GM12878 (cell line): ENCODE measurements around the gene MYO10. TPM values are rescaled to one million over a fixed set of nuclear protein-coding genes. Genes with fewer than 3 reads are reported as not detected.

ENCODE experiments used
- ATAC-seq: fragments of 200-7000 bp; cut with Tn5 transposase; 3 replicates; pipeline ENCODE4 v1.9.1; 2020; ENCODE audit warnings: mild to moderate bottlenecking, moderate library complexity
- BruUV-seq: library from RNA; stranded (reverse); fragments of 400-500 nt; replicated peaks from 2 replicates; lab custom pipeline; 2021; lab: Mats Ljungman, UMichigan
- CTCF ChIA-PET: fragments of 300-600 bp; sonication (Branson Sonifier 250); formaldehyde crosslinking; extraction: SDS; loops from one replicate; lab custom pipeline; 2021; ENCODE audit warnings: inconsistent platforms; lab: Yijun Ruan, JAX
- POLR2A ChIA-PET: fragments of 350-600 bp; formaldehyde crosslinking; extraction: SDS; loops from one replicate; lab custom pipeline; 2021; ENCODE audit warnings: inconsistent platforms; lab: Charles Lee
- RAD21 ChIA-PET: fragments of 300-600 bp; sonication (Branson Sonifier 250); formaldehyde crosslinking; loops from one replicate; lab custom pipeline; 2023; ENCODE audit warnings: antibody characterized with exemption; ENCODE audit not compliant: unreplicated experiment; lab: Charles Lee
- SMC1A ChIA-PET: fragments of 300-600 bp; sonication (Branson Sonifier 250); formaldehyde crosslinking; loops from one replicate; lab custom pipeline; 2023; ENCODE audit not compliant: unreplicated experiment, uncharacterized antibody; lab: Charles Lee
- DNase-seq: peaks from one replicate; pipeline ENCODE4 v3.0.0-alpha.2; 2011; ENCODE audit warnings: low read depth, low spot score
- FAIRE-seq: peaks from 3 replicates; lab custom pipeline; 2011; peaks lifted over from hg19 to GRCh38; lab: Jason Lieb, UNC
- H2AFZ ChIP-seq: 2 replicates; pipeline ENCODE4 v1.6.0; 2011; ENCODE audit warnings: low read depth, low read length, control low read depth; ENCODE audit not compliant: control insufficient read depth
- H3K27ac ChIP-seq: 2 replicates; pipeline ENCODE4 v1.5.1; 2011; ENCODE audit warnings: control low read depth; ENCODE audit not compliant: control insufficient read depth, insufficient read depth
- H3K27me3 ChIP-seq, 2 experiments: replicated peaks in 1 of 2; 2 replicates each; pipeline versions ENCODE4 v1.6.0 to v1.6.1; 2011; ENCODE audit warnings: low read length in 1 of 2; ENCODE audit not compliant: control insufficient read depth in 2 of 2, insufficient read depth in 2 of 2
- H3K36me3 ChIP-seq, 2 experiments: 2 replicates each; pipeline ENCODE4 v1.5.1; 2011; ENCODE audit warnings: low read length in 1 of 2; ENCODE audit not compliant: control insufficient read depth in 2 of 2, insufficient read depth in 2 of 2
- H3K4me1 ChIP-seq: 2 replicates; pipeline ENCODE4 v1.6.1; 2011; ENCODE audit warnings: mild to moderate bottlenecking, low read length, moderate library complexity, mixed read lengths; ENCODE audit not compliant: control insufficient read depth, insufficient read depth
- H3K4me2 ChIP-seq: 2 replicates; pipeline ENCODE4 v1.6.0; 2011; ENCODE audit warnings: control low read depth; ENCODE audit not compliant: control insufficient read depth, insufficient read depth
- H3K4me3 ChIP-seq: fragments of 200-600 bp; sonication (generic); 2 replicates; pipeline ENCODE4 v1.5.1; 2016
- H3K79me2 ChIP-seq: 2 replicates; pipeline ENCODE4 v1.6.0; 2011; ENCODE audit warnings: low read length; ENCODE audit not compliant: control insufficient read depth, insufficient read depth
- H3K9ac ChIP-seq: 2 replicates; pipeline ENCODE4 v1.8.0; 2011; ENCODE audit warnings: low read length, control low read depth, mixed read lengths; ENCODE audit not compliant: control insufficient read depth, insufficient read depth
- H3K9me3 ChIP-seq: replicated peaks from 3 replicates; pipeline ENCODE4 v1.5.1; 2011; ENCODE audit warnings: mild to moderate bottlenecking, low read length; ENCODE audit not compliant: control insufficient read depth, insufficient read depth
- H4K20me1 ChIP-seq: 2 replicates; pipeline ENCODE4 v1.6.0; 2011; ENCODE audit not compliant: control insufficient read depth, insufficient read depth
- HDAC2 ChIP-seq: fragments of 200-600 bp; sonication (generic); IDR thresholded peaks from 2 replicates; pipeline ENCODE4 v1.6.1; 2017
- LARP7 ChIP-seq: fragments of 450-650 bp; IDR thresholded peaks from 2 replicates; pipeline ENCODE4 v1.6.1; 2017; ENCODE audit warnings: mild to moderate bottlenecking
- NR2F1 ChIP-seq: fragments of 450-650 bp; conservative IDR thresholded peaks from 2 replicates; pipeline ENCODE4 v1.6.1; 2017; ENCODE audit warnings: mild to moderate bottlenecking
- PAX5 ChIP-seq: IDR thresholded peaks from 2 replicates; pipeline ENCODE4 v1.6.1; 2011; ENCODE audit warnings: low read depth, low read length, borderline replicate concordance
- SREBF1 ChIP-seq: IDR thresholded peaks from 2 replicates; pipeline ENCODE4 v1.6.1; 2012; ENCODE audit warnings: mild to moderate bottlenecking, low read length
- TCF3 ChIP-seq: IDR thresholded peaks from 2 replicates; pipeline ENCODE4 v1.6.1; 2012; ENCODE audit warnings: low read depth, mild to moderate bottlenecking, low read length, borderline replicate concordance; ENCODE audit not compliant: insufficient read depth
- TCF7 ChIP-seq: IDR thresholded peaks from 2 replicates; pipeline ENCODE4 v1.6.1; 2014; ENCODE audit warnings: antibody characterized with exemption, borderline replicate concordance
- ZNF687 ChIP-seq: fragments of 450-650 bp; IDR thresholded peaks from 2 replicates; pipeline ENCODE4 v1.6.1; 2017; ENCODE audit warnings: mild to moderate bottlenecking, moderate library complexity
- whole genome bisulfite sequencing: methylation state at CpG from one replicate; pipeline ENCODE4 v1.1.6; 2016; ENCODE audit warnings: low lambda C conversion rate; ENCODE audit not compliant: insufficient replicate concordance, insufficient coverage; ENCODE audit errors: missing lambda C conversion rate; 5-methylcytosine and 5-hydroxymethylcytosine counted together
- in situ Hi-C: fragments of 300-500 bp; cut with MboI; formaldehyde crosslinking; loops from 9 replicates; pipeline ENCODE4 v1.14.3; 2018; ENCODE audit warnings: mixed read lengths
- intact Hi-C: fragments of 100-400 bp; cut with micrococcal nuclease; formaldehyde crosslinking; loops from one replicate; pipeline ENCODE4 v1.14.2; 2022; ENCODE audit not compliant: unreplicated experiment
- polyA plus RNA-seq, 11 experiments: library from polyadenylated mRNA; depleted of rRNA in 4 of 11; unstranded in 6 of 11; stranded (reverse) in 5 of 11; fragments of >200 nt; fragmentation: Nextera tagmentation in 4 of 11; fragmentation: Illumina TruSeq in 1 of 11; extraction: Ambion mirVana in 4 of 11; extraction: Trizol in 1 of 11; gene quantifications; 1 replicate in 1 of 11; 2 replicates in 10 of 11; pipeline versions ENCODE4 v1.2.1 to v1.2.3, GENCODE V29; 2011 to 2016; ENCODE audit warnings: inconsistent platforms in 2 of 11, missing spikeins in 2 of 11, low read depth in 1 of 11
- total RNA-seq, 4 experiments: library from RNA; depleted of rRNA in 3 of 4; stranded (reverse); fragments of >200 nt in 3 of 4; fragmentation: Illumina TruSeq in 1 of 4; extraction: Trizol in 1 of 4; gene quantifications; 2 replicates each; pipeline versions ENCODE4 v1.2.1 to v1.2.3, GENCODE V29; 2013 to 2021

MYO10 gene
- total and polyA plus RNA-seq, 10 of the 15 experiments (the other 5 are each of a cell fraction or from before 2014, with no cell fraction given) = 0.02 to 0.77 (median 0.17) TPM

GRCh38 chr5:16784088-16784487, 152.0 kb downstream of the MYO10 start:
- POLR2A ChIA-PET = no interaction called here
- FAIRE-seq = no peak
- WGBS = 10% methylated on average over 9 of the region's 9 CpGs
- RAD21 ChIA-PET = no interaction called here
- ATAC-seq = no peak
- TF ChIP-seq TCF3 = no peak
- no TSS peak for BruUV-seq
- H3K36me3 ChIP-seq = no peaks in the 10 kb centered on the region
- H3K9ac ChIP-seq = no peak overlapping the region
- H2AFZ ChIP-seq = no peak overlapping the region
- no peaks in the 10 kb centered on the region for H4K20me1 ChIP-seq
- no peaks in the 10 kb centered on the region for H3K27me3 ChIP-seq
- H3K4me2 ChIP-seq = peak overlapping the region; percentile 69; the same call in 1 of the 2 replicates
- SMC1A ChIA-PET = no interaction called here
- CTCF ChIA-PET = interaction anchor here (0.9 to 1.6 kb wide), 2 partner anchors 294 to 349 kb away, joined by 3 to 4 read pairs; no protein-coding TSS in a partner anchor
- in situ Hi-C loops = loop anchor here (25.0 kb wide), 1 partner anchor 1528 kb away; no protein-coding TSS in a partner anchor
- no peak for DNase-seq
- H3K79me2 ChIP-seq = no peaks in the 10 kb centered on the region
- H3K9me3 ChIP-seq = no peaks in the 10 kb centered on the region; the same call in 1 of the 3 replicates
- no peak overlapping the region for H3K4me3 ChIP-seq
- H3K4me1 ChIP-seq = peaks cover 10% of the 10 kb centered on the region
- no peak overlapping the region for H3K27ac ChIP-seq
- intact Hi-C loops = no loop called here

DNA sequence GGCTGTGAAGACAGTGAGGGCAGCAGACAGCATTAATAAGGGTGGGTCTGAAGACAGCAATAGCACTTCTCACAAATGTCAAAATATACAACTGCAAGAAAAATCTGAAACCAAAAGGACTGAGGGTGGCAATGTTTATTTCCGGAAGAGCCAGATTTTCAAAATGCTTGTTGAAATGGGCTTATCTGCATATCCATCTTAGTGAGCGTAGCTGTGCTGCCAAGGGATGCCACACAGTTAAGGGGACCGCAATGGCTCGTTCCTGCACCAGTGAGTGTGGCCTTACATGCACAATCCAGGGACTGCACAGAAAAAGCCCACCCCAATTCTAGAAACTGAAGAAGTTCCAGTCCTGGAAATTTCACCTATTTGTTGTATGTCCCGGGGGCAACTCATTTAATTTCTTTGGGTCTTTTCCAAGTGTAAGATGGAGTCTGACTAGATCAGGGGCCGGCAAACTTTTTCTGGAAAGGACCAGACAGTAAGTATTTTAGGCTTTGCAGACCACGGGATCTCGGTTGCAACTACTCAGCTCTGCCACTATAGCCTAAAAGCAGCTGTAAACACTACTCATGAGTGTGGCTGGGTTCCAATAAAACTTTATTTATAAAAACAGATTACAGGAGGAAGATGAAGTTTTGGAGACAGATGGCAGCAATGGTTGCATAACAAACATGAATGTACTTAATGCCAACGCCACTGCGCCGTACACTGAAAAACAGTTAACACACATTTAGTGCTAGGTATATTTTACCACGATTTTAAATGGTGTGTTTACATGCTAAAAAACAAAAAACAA, 154.1 kb downstream of the MYO10 start:
- ATAC-seq (no peak), DNase-seq (no peak), FAIRE-seq (no peak)
- no peak overlapping the region for H3K4me3 ChIP-seq
- no TSS peak for BruUV-seq
- H3K36me3 ChIP-seq = no peaks in the 10 kb centered on the region
- no peak overlapping the region for H3K9ac ChIP-seq
- intact Hi-C loops = no loop called here
- no peak overlapping the region for H3K27ac ChIP-seq
- in situ Hi-C loops = loop anchor here (25.0 kb wide), 1 partner anchor 1530 kb away; no protein-coding TSS in a partner anchor
- H4K20me1 ChIP-seq = no peaks in the 10 kb centered on the region
- H3K4me1 ChIP-seq = peaks cover 10% of the 10 kb centered on the region
- 63% methylated on average over 12 of the region's 12 CpGs for WGBS
- POLR2A ChIA-PET = no interaction called here
- H3K9me3 ChIP-seq = no peaks in the 10 kb centered on the region; the same call in 1 of the 3 replicates
- TF ChIP-seq TCF7 (no peak), LARP7 (no peak), HDAC2 (no peak), SREBF1 (no peak), ZNF687 (no peak), NR2F1 (no peak), PAX5 (no peak)
- SMC1A ChIA-PET = no interaction called here
- no peak overlapping the region for H3K4me2 ChIP-seq
- RAD21 ChIA-PET = no interaction called here
- H3K27me3 ChIP-seq = no peaks in the 10 kb centered on the region
- CTCF ChIA-PET = interaction anchor here (1.9 kb wide), 1 partner anchor 9 kb away, joined by 4 read pairs; no protein-coding TSS in a partner anchor
- no peak overlapping the region for H2AFZ ChIP-seq
- no peaks in the 10 kb centered on the region for H3K79me2 ChIP-seq
